ENCODE measurements around the gene NFU1. TPM values are rescaled to one million over a fixed set of nuclear protein-coding genes. Genes with fewer than 3 reads are reported as not detected.

NFU1 gene
- total RNA-seq, 1 donor from 2014 or later = 56.7 TPM

DNA sequence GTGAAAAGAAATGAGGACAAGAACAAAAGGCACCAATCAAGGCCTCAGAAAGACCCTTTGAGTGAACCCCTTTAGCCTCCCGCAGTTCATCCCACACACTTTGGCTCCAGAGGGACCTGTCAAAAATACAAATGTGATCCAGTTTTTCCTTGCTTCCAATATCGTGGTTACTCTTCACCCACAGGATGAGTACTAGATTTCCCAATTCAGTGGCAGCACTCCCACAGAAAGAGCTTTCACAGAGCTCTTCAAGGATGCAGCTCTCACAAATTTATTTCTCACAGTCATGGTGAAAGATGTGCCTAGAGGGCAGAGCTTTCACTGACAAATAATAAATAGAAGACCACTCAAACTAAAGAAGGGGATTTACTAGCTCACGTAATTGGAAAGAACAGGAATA lies 47.2 kb downstream of the NFU1 start:
- DNase-seq (ENCODE audit: low spot score in 2 of 2) (no peak), FAIRE-seq (no peak)

DNA sequence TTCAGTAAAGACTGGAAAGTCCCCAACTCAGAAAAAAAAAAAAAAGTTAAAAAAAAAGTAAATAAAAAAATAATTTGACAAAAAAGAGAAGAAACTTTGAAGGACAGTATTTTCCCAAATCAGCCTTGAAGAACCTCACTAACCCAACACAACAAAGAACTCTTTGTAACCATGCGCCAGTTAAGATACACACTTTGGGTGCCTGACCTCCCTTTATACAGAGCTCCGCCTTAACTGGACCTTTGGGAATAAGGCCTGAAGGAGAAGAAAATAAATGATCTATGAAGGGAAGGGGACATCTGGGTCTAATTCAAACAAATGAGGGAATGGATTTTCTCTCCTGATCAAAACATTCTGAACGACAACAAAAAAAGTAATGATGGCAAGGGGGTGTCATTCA lies 48.0 kb downstream of the NFU1 start:
- FAIRE-seq (no peak), DNase-seq (ENCODE audit: low spot score in 2 of 2) (no peak)

DNA sequence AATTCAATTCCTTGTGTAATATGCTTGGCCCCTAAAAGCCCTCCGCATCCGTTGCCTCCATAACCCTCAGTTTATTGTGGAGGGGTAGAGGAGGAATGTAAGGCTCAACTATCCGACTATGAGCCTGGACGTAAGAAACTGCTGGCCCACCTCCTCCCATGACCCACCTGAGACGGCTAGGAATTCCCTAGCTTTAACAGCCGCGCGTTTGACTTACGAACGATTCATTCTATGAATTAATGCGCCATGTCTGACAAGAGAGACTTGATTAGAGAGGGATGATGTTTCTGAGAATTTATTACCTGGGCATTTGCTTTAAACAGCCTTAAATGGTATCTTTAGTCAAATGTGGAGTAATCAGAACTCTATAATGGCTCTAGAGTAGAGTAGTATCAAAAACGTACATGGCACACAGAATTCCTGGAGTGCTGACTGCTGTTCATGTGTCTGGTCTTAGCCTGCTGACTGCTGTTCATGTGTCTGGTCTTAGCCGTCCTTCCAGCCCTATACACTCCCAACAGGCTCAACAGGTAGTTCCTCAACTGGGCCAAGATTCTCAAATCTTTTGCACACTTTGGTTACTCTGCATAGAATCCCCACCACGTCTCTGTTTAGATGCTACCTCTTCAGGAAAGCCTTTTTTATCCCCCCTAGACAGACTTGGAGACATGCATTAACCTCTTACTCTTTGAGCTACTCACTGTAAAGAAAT lies 49.3 kb downstream of the NFU1 start:
- DNase-seq (ENCODE audit: low spot score in 2 of 2) (no peak), FAIRE-seq (no peak)

DNA sequence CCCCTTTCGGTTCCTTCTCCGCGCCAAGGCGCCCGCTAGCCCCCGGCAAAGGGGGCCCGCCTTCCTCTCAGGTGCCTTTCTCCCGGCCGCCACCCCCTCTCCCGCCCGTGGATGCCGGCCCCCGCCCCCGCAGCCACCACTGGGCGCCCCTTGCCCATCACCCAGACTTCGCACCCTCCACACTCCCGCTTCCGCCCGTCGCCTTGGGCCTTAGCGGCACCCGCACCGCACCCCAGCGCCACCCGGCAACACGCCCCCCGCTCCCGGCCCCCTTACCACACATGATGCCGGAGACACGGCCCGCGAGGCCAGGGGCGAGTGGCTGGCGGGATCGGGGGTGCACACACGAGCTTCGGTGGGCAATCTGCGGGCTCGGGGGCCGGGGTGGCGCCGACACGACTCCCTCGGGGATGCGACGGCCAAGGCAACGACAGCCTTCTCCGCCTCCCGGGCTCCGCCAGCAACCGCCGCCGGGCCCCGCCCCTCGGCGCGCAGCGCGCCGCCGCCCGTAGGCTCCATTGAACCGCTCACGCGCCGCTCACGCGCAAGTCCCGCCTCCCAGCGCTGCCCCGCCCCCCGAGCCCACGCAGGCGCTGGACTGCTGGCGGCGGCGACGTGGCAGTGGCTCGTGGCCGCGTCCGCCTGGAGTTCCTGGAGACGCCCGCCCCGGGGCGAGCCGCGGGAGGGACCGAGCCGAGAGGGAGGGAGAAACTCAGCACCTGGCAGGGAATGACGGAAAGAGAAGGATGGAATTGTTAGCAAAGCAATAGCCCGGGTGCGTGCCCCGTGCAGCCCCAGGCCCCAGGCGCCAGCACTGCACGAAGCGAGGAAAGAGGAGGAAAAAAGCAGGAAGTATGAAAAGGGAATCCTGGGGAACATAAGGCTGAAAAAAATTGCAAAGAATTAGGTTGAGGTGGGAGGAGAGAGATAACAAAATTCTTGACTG lies 50.2 kb downstream of the NFU1 start, which contains the start of gene GFPT1:
Gene GFPT1 (minus strand): TSS at position 439 of the 946 bp plus-strand sequence. CDS start 156 bp downstream, at position 283.
- FAIRE-seq = no peak

DNA sequence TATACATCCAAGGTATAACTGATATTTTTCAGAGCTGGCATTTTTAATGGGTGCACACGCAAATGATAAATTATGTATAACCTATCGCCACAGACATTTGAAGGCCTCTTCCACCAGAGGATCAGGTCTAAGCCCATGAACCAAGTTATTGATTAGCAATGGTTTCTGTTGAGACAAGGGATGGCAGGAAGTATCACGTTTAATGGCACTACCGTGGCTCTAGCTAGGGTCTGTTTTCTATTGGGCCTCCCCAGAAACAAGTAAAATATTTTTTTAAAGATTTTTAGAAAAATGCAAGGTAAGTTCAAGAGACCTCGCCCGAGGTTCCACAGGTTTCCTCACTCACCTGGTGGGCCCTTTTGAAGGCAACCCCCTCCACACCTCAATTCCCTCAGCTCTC lies 50.9 kb downstream of the NFU1 start:
- no peak for DNase-seq (ENCODE audit: low spot score in 2 of 2)
- no peak for FAIRE-seq

More for the DNA sequence above, 50.2 kb downstream of the NFU1 start, which contains the start of gene GFPT1:
- DNase-seq (ENCODE audit: low spot score in 2 of 2) = peak; percentile 93

DNA sequence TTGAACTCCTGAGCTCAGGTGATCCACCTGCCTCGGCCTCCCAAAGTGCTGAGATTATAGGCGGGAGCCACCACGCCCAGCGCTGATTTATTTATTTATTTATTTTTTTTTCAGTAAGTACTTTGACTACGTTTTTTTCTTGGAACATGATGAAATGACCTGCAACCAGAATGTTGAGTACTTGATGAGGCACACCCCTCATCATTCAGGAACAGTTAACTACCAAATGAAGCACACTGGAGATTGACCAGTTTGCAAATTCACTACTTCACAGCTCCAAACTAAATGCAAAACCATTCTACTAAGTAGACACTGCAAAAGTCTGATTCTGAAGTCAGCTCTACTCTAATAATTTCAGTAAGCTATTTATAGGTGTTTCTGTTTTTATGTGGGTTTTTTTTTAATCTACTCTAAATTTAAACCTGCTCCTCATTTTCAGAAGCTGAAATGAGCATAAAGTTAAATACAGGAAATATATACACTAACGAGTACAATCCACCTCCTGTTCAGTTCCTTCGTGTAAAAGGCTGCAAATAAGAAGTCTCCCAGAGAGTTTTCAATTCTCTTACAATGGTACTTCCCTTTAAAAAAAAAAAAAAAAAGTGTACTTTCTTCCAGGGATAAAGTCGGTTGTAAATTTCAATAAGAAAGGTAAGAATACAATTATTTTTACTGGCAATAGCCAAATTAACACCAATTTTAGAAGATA lies 51.6 kb downstream of the NFU1 start:
- FAIRE-seq = no peak

DNA sequence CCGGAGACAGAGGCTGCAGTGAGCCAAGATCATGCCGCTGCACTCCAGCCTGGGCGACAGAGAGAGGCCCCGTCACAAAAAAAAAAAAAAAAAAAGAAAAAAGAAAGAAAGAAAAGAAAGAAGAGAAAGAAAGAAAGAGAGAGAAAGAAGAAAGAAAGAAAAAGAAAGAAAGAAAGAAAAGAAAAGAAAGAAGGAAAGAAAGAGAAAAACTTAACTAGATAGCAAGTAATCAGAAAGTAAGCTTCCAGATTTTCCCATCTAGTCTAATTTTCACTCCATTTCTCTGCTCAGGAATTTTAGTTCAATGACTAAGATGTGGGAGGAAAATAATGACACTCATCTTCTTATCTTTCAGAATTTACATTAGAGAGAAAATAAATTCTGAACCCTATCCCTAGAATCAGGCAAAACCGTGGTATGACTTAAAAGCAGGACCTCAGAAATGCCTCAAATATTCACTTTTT lies 52.6 kb downstream of the NFU1 start:
- no peak for DNase-seq (ENCODE audit: low spot score in 2 of 2)
- no peak for FAIRE-seq

More for the DNA sequence above, 51.6 kb downstream of the NFU1 start:
- DNase-seq (ENCODE audit: low spot score in 2 of 2) = no peak

DNA sequence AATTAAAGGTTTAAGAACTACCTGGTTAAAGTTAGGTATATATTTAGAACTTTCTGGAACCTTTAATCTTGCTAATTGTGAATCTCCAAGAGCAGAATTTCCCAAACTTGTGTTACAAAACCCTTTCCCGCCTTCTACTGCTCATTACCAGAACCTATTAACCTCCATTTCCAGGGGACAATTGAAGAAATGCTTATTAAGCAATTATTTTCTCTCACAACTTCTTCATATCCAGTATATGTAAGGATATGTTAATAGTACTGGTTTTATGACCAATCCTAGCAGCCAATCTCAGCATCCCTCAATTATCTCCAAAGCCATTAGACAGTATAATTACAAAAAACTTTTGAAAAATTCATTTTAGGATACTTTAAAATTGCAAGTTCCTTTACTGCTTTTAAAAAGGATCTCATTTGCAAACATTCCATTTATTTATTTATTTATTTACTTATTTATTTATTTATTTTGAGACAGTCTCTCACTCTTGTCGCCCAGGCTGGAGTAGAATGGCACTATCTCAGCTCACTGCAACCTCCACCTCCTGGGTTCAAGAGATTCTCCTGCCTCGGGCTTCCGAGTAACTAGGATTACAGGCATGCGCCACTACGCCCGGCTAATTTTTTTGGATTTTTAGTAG lies 53.9 kb downstream of the NFU1 start:
- DNase-seq (ENCODE audit: low spot score in 2 of 2) = no peak
- FAIRE-seq = no peak

DNA sequence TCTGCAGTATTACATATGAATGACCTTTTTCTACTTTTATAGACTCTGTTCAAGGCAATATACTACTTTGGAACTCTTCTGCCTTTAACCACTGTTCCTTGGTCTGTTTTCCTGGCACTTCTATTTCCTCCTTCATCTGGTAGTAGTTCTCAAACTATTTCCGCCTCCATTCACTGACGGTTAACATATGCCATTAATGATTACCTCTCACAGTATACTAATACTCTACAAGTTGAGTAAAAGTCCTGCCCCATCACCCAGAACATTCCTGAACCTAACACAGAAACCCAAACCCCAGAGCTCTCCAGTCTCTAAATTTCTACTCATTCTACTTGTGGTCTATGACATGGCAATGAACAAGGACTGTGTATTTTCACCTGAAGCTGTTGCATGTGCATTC lies 54.7 kb downstream of the NFU1 start:
- no peak for DNase-seq (ENCODE audit: low spot score in 2 of 2)
- no peak for FAIRE-seq

DNA sequence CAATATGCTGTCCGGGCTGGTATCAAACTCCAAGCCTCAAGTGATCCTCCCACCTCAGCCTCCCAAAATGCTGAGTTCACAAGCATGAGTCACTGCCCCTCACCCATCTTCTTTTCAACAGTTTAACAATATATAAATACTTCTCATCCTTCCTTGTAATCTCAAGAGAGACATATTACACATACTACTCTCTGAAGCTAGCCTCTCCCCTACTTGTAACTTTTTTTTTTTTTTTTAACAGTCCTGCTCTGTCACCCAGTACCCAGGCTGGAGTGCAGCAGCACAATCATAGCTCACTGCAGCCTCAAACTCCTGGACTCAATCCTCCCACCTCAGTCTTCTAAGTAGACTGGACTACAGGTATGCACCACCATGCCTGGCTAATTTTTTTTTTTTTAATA lies 55.9 kb downstream of the NFU1 start:
- no peak for DNase-seq (ENCODE audit: low spot score in 2 of 2)
- no peak for FAIRE-seq

DNA sequence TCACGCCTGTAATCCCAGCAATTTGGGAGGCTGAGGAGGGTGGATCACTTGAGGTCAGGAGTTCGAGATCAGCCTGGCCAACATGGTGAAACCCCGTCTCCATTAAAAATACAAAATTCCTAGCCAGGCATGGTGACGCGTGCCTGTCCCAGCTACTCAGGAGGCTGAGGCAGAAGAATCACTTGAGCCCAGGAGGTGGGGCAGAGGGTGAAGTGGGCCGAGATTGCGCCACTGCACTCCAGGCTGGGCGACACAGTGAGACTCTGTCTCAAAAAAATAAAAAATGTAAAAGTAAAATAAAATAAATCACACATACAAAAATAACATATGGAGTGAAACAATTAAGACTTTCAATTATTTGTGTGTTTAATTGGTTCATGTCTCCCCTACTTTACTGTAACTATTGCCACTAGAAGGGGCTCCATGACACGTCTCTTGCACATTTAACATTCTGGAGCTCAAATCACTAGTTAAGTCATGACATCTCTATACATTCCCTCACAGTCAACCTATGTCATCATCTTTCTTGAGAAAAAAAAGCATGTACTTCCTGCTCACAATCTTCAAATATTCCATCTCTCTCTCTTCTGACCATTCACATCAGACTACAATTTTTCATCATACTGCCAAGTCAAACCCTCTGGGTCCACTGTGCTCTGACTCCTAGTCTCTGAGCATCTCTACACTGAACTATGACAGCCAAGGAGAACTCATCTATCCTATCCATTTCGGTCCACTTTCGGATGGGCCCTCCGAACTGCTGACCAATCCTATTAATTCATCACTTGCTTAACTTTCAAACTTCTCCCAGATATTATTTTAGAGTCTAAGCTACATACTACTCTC lies 56.9 kb downstream of the NFU1 start:
- DNase-seq (ENCODE audit: low spot score in 2 of 2) (no peak), FAIRE-seq (no peak)

DNA sequence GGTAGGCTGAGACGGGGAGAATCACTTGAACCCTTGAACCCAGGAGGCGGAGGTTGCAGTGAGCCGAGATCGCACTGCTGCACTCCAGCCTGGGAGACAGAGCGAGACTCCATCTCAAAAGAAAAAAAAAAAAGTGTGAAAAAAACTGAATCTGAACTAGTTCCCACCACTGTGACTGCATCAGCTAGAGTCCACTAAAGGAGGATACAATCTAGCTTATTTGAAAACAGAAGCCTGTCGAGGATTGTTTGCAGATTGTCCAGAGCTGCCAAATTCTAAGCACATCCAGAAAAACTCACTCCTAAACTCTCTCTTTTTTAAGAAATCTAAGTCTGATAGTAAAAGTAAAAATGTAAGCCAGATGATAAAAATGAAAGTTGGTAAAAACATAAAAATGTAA lies 60.8 kb downstream of the NFU1 start:
- DNase-seq (ENCODE audit: low spot score in 2 of 2) (no peak), FAIRE-seq (no peak)

DNA sequence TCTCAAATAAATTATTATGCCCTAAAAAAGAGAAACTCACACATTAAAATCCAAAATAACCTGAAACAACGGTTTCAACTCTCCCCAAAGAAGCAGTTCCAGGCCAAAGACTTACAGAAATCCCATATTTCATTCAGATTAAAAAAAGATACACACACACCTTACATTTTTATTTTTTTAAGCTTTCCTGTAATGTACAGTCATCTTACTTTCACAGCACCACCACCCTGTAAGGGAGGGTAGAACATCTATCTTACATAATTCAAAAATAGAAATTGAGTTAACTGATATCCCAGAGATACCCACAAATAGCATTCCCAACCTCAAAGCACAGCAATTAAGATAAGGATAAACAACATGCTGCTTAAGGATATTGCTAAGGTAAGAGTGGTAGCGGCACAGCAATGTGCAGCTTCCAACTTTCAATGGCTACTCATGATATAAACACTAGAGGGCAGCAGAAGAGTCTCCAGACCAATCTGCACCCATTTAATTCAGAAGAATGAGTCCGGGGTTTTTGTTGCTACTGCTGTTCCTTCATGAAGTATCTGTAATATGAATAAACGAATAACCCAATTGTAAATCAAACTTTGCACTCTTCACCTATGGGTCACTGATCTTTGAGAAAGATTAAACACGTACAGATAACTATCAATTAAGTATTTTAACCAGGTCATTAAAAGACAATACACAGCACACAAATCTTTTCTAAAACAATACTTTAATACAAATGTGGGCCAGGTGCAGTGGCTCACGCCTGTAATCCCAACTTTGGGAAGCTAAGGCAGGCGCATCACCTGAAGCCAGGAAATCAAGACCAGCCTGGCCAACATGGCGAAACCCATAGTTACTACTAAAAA lies 61.5 kb downstream of the NFU1 start:
- FAIRE-seq (no peak), DNase-seq (ENCODE audit: low spot score in 2 of 2) (no peak)

DNA sequence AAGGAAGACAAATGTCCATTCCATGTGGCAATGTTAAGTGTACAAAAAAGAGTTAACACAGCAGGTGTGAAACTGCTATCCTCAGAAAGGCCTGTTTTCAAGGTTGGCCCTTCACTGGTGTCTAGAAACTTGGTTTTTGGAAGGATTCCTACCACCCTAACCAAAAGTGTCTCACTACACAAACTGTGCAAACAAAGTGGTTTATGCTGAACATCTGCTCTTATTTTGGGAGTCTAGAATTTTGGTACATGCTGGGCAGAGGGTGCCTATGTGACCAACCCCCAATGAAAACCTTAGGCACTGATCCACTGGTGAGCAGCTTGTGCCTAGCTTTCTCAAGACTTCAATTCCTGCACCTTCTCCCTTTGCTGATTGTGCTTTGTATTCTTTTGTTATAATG lies 64.5 kb downstream of the NFU1 start:
- no peak for DNase-seq (ENCODE audit: low spot score in 2 of 2)
- FAIRE-seq = no peak

DNA sequence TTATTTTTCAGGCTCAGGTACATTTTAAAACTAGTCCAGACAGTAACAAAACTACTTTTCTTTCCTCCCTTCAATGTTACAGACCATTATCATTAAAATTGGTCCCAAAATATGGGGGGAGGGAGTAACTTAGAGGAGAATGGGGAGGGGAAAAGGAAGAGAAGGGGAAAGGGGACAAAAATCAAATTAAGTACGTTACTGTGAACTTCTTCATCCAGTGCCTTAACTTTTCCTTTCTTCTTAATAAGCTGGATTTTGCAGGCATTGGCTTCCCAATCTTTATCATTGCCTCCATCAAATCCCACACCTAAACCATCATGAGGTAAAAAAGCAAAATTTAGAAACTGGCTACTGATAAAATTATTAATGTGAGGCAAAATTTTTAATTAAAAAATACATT lies 67.4 kb downstream of the NFU1 start:
- DNase-seq (ENCODE audit: low spot score in 2 of 2) (no peak), FAIRE-seq (no peak)

DNA sequence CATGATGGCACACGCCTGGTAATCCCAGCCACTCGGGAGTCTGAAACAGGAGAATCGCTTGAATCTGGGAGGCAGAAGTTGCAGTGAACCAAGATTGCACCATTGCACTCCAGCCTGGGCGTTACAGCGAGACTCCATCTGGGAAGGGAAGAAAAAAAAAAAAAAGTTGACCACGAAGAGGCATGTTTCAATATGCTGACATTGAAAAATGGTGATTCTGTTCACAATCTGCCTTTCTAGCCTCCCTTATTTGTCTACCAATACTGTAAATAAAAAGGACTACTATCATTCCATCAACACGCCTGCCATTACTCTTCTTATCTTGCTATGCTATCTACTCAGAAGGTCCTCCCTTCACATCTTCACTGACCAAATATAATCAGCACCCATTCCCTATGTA lies 68.6 kb downstream of the NFU1 start:
- no peak for FAIRE-seq
- no peak for DNase-seq (ENCODE audit: low spot score in 2 of 2)

DNA sequence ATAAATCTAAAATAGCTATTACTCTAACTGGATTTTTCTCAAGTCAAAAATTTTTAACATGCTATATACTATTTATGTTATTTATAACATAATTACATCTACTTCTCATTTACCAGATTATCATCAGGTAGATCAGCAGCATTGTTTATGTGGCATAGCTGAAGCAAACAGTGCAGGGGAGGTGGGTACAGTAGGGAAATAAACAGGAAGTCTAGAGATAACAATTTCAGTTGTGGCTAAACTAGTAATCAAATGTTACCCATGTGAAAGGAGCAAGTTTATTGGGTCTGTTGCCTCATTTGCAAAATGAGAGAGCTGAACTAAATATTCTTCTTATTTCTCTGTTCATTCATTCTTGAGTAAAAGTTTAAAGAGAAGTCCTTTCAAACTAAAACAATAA lies 77.9 kb downstream of the NFU1 start:
- FAIRE-seq = no peak
- DNase-seq (ENCODE audit: low spot score in 2 of 2) = no peak

DNA sequence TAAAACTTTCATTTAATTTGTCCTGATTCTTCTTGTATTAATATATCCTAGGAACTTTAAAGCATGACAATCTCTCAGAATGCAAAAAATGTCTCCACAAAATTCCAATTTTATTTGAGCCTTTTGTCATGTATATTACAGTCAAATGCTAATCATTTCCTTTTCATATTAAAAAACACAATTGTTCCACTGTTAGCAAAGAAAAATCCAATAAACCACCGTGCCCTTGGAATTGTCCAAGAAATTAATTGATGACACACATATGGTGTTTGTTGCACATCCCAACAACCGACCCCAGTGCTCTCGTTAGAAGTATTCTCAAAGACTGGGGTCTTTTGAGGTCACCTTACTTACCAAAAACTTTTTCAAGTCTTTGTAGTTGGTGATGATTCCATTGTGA lies 78.3 kb downstream of the NFU1 start:
- DNase-seq (ENCODE audit: low spot score in 2 of 2) (no peak), FAIRE-seq (no peak)

DNA sequence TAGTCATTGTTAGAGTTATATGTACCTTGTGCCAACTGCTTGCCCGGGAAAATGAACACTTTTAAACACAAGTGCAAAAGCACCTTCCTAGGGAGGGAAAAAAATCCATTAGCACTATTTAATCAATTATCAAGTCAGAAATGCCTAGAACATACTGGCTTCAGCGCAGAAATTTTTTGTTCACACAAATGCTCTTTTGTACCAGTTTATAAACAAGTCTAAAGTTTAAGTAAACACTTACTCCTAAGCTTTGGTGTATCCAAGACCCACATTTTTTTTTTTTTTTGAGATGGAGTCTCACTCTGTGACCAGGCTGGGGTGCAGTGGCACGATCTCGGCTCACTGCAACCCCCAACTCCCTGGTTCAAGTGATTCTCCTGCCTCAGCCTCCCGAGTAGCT lies 80.8 kb downstream of the NFU1 start:
- FAIRE-seq = no peak
- no peak for DNase-seq (ENCODE audit: low spot score in 2 of 2)

All from frontal cortex (tissue), 4 donors.